Mesenchymal stem cell (in vitro differentiated cells and primary cell): ENCODE measurements around the gene UCN2.

ENCODE experiments used
- DNase-seq: peaks from one replicate; pipeline ENCODE4 v3.0.0-alpha.2; 2013
- H2AFZ ChIP-seq: one replicate; pipeline ENCODE4 v1.6.1; 2013; ENCODE audit warnings: low read depth, mild to moderate bottlenecking, control low read depth, inconsistent platforms, low read length, moderate library complexity
- H2AK5ac ChIP-seq: 2 replicates; pipeline ENCODE4 v1.6.1; 2013; ENCODE audit warnings: low read length, moderate library complexity, mild to moderate bottlenecking, inconsistent platforms; ENCODE audit not compliant: severe bottlenecking
- H2BK120ac ChIP-seq: one replicate; pipeline ENCODE4 v1.6.1; 2013; ENCODE audit warnings: low read depth, mild to moderate bottlenecking, inconsistent platforms, low read length, moderate library complexity
- H2BK12ac ChIP-seq, 2 experiments: one replicate each; pipeline ENCODE4 v1.6.1; 2013; ENCODE audit warnings: inconsistent platforms in 2 of 2, low read length in 2 of 2, mild to moderate bottlenecking in 2 of 2, moderate library complexity in 2 of 2, control low read depth in 1 of 2
- H2BK15ac ChIP-seq: one replicate; pipeline ENCODE4 v1.6.1; 2013; ENCODE audit warnings: mild to moderate bottlenecking, low read depth, inconsistent platforms; ENCODE audit not compliant: poor library complexity, severe bottlenecking
- H2BK5ac ChIP-seq: 2 replicates; pipeline ENCODE4 v1.6.1; 2013; ENCODE audit warnings: low read depth, mild to moderate bottlenecking, low read length, control low read depth, inconsistent platforms; ENCODE audit not compliant: poor library complexity, severe bottlenecking
- H3K14ac ChIP-seq, 2 experiments: one replicate each; pipeline ENCODE4 v1.6.1; 2013; ENCODE audit warnings: inconsistent platforms in 2 of 2, low read length in 2 of 2, control low read depth in 1 of 2, mild to moderate bottlenecking in 1 of 2, moderate library complexity in 1 of 2
- H3K18ac ChIP-seq, 2 experiments: one replicate each; pipeline ENCODE4 v1.6.1; 2013; ENCODE audit warnings: inconsistent platforms in 2 of 2, low read length in 2 of 2, control low read depth in 1 of 2, low read depth in 1 of 2, mild to moderate bottlenecking in 1 of 2
- H3K23ac ChIP-seq, 2 experiments: one replicate each; pipeline ENCODE4 v1.6.1; 2013; ENCODE audit warnings: inconsistent platforms in 2 of 2, low read length in 2 of 2, mild to moderate bottlenecking in 2 of 2, moderate library complexity in 2 of 2, control low read depth in 1 of 2
- H3K27ac ChIP-seq: 2 replicates; pipeline ENCODE4 v1.5.1; 2013; ENCODE audit warnings: mild to moderate bottlenecking, moderate library complexity, low read length, control low read depth, inconsistent platforms; ENCODE audit not compliant: poor library complexity, severe bottlenecking
- H3K27me3 ChIP-seq, 2 experiments: 2 replicates each; pipeline versions ENCODE4 v1.6.1 to v1.7.0; 2013; ENCODE audit warnings: low read length in 2 of 2, mild to moderate bottlenecking in 2 of 2, moderate library complexity in 2 of 2, control low read depth in 1 of 2, inconsistent platforms in 1 of 2; ENCODE audit not compliant: control insufficient read depth in 1 of 2, insufficient read depth in 1 of 2
- H3K36me3 ChIP-seq, 2 experiments: 2 replicates each; pipeline versions ENCODE4 v1.6.1 to v1.7.0; 2013; ENCODE audit warnings: low read length in 2 of 2, control low read depth in 1 of 2, inconsistent platforms in 1 of 2, low read depth in 1 of 2, mild to moderate bottlenecking in 1 of 2; ENCODE audit not compliant: insufficient read depth in 2 of 2, control insufficient read depth in 1 of 2
- H3K4ac ChIP-seq, 2 experiments: one replicate each; pipeline ENCODE4 v1.6.1; 2013; ENCODE audit warnings: inconsistent platforms in 2 of 2, low read length in 2 of 2, mild to moderate bottlenecking in 2 of 2, moderate library complexity in 2 of 2, control low read depth in 1 of 2, low read depth in 1 of 2
- H3K4me1 ChIP-seq: 2 replicates; pipeline ENCODE4 v1.6.1; 2013; ENCODE audit warnings: low read depth, low read length, control low read depth; ENCODE audit not compliant: control insufficient read depth, insufficient read depth
- H3K4me2 ChIP-seq: 2 replicates; pipeline ENCODE4 v1.6.1; 2013; ENCODE audit warnings: low read length, mild to moderate bottlenecking, inconsistent platforms; ENCODE audit not compliant: poor library complexity, severe bottlenecking
- H3K4me3 ChIP-seq, 2 experiments: 2 replicates each; pipeline versions ENCODE4 v1.5.1 to v1.7.0; 2013; ENCODE audit warnings: low read length in 2 of 2, mild to moderate bottlenecking in 2 of 2, control low read depth in 1 of 2, low read depth in 1 of 2; ENCODE audit not compliant: insufficient read depth in 1 of 2
- H3K79me1 ChIP-seq: replicated peaks from 2 replicates; pipeline ENCODE4 v1.6.1; 2013; ENCODE audit warnings: mild to moderate bottlenecking, control low read depth, low read length, inconsistent platforms; ENCODE audit not compliant: poor library complexity, severe bottlenecking
- H3K9ac ChIP-seq: 2 replicates; pipeline ENCODE4 v1.7.0; 2013; ENCODE audit warnings: mild to moderate bottlenecking, low read length, moderate library complexity
- H3K9me3 ChIP-seq: 2 replicates; pipeline ENCODE4 v1.7.0; 2013; ENCODE audit warnings: mild to moderate bottlenecking, low read length; ENCODE audit not compliant: control insufficient read depth
- H4K8ac ChIP-seq: one replicate; pipeline ENCODE4 v1.6.1; 2013; ENCODE audit warnings: inconsistent platforms, mild to moderate bottlenecking, low read length, moderate library complexity
- H4K91ac ChIP-seq: one replicate; pipeline ENCODE4 v1.6.1; 2013; ENCODE audit warnings: mild to moderate bottlenecking, low read length, inconsistent platforms
- WGBS: methylation state at CpG from one replicate; pipeline ENCODE4 v1.1.7; 2013; ENCODE audit warnings: mixed read lengths; 5-methylcytosine and 5-hydroxymethylcytosine counted together

The UCN2 gene

GRCh38 chr3:48592519-48593087 lies 29.0 kb upstream of the UCN2 start:
- Histone ChIP-seq H3K27me3 (no peaks in the 10 kb centered on the region), H3K4me2 (peak overlapping the region; percentile 81), H3K4ac (no peak overlapping the region), H2BK12ac (no peak overlapping the region), H3K9me3 (no peaks in the 10 kb centered on the region), H2BK15ac (no peak overlapping the region), H4K8ac (no peak overlapping the region), H3K14ac (no peak overlapping the region), H4K91ac (no peak overlapping the region), H2AK5ac (no peak overlapping the region), H3K27ac (no peak overlapping the region), H3K23ac (no peak overlapping the region), H2BK5ac (no peak overlapping the region), H2AFZ (no peak overlapping the region), H3K9ac (no peak overlapping the region), H3K36me3 (peaks cover 3 to 71% of the 10 kb centered on the region in 2 experiments), H3K79me1 (peaks cover 12% of the 10 kb centered on the region), H3K18ac (no peak overlapping the region), H3K4me1 (peaks cover 86% of the 10 kb centered on the region), H2BK120ac (no peak overlapping the region), H3K4me3 (no peak overlapping the region)
- WGBS: 90% methylated on average over 21 of the region's 21 CpGs
- peak; percentile 31 for DNase-seq

GRCh38 chr3:48591886-48592518 lies 28.4 kb upstream of the UCN2 start:
- DNase-seq: no peak
- H3K4me3 ChIP-seq: no peak overlapping the region
- WGBS: 95% methylated on average over 20 of the region's 22 CpGs

GRCh38 chr3:48591436-48591835 lies 27.9 kb upstream of the UCN2 start:
- Histone ChIP-seq H2AK5ac (no peak overlapping the region), H3K4ac (no peak overlapping the region), H3K9me3 (no peaks in the 10 kb centered on the region), H2BK12ac (no peak overlapping the region), H3K27ac (no peak overlapping the region), H3K4me2 (no peak overlapping the region), H3K27me3 (no peaks in the 10 kb centered on the region), H3K36me3 (peaks cover 2 to 71% of the 10 kb centered on the region in 2 experiments), H3K4me3 (no peak overlapping the region), H3K79me1 (peaks cover 22% of the 10 kb centered on the region), H3K9ac (no peak overlapping the region), H3K4me1 (peaks cover 80% of the 10 kb centered on the region), H2BK5ac (no peak overlapping the region), H3K23ac (no peak overlapping the region), H4K91ac (no peak overlapping the region), H3K14ac (no peak overlapping the region), H4K8ac (no peak overlapping the region), H2BK15ac (no peak overlapping the region), H3K18ac (no peak overlapping the region), H2BK120ac (no peak overlapping the region), H2AFZ (no peak overlapping the region)
- WGBS: 95% methylated on average over 14 of the region's 14 CpGs
- DNase-seq: no peak

More at GRCh38 chr3:48591886-48592518, 28.4 kb upstream of the UCN2 start:
- Histone ChIP-seq H2BK5ac (no peak overlapping the region), H3K27me3 (no peaks in the 10 kb centered on the region), H2AFZ (no peak overlapping the region), H3K9me3 (no peaks in the 10 kb centered on the region), H3K9ac (no peak overlapping the region), H3K27ac (no peak overlapping the region), H3K79me1 (peaks cover 16% of the 10 kb centered on the region), H3K18ac (no peak overlapping the region), H4K91ac (no peak overlapping the region), H3K4me1 (peaks cover 83% of the 10 kb centered on the region), H3K14ac (no peak overlapping the region), H4K8ac (no peak overlapping the region), H2BK12ac (no peak overlapping the region), H3K36me3 (peaks cover 0 to 71% of the 10 kb centered on the region in 2 experiments), H2BK120ac (no peak overlapping the region), H2AK5ac (no peak overlapping the region), H3K4ac (no peak overlapping the region), H2BK15ac (no peak overlapping the region), H3K23ac (no peak overlapping the region), H3K4me2 (no peak overlapping the region)

GRCh38 chr3:48588230-48588629 lies 24.6 kb upstream of the UCN2 start:
- WGBS: 95% methylated on average over 15 of the region's 15 CpGs
- Histone ChIP-seq H3K27ac (no peak overlapping the region), H3K79me1 (peaks cover 46% of the 10 kb centered on the region), H2BK12ac (no peak overlapping the region), H3K18ac (no peak overlapping the region), H3K9me3 (no peaks in the 10 kb centered on the region), H2AFZ (no peak overlapping the region), H2BK5ac (no peak overlapping the region), H3K27me3 (no peaks in the 10 kb centered on the region), H3K4me2 (no peak overlapping the region), H3K36me3 (peaks cover 11 to 100% of the 10 kb centered on the region in 2 experiments), H2BK15ac (no peak overlapping the region), H3K4ac (no peak overlapping the region), H3K23ac (no peak overlapping the region), H3K4me1 (peaks cover 52% of the 10 kb centered on the region), H2AK5ac (no peak overlapping the region), H2BK120ac (no peak overlapping the region), H3K9ac (no peak overlapping the region), H3K14ac (no peak overlapping the region), H4K8ac (no peak overlapping the region), H3K4me3 (no peak overlapping the region), H4K91ac (no peak overlapping the region)
- no peak for DNase-seq
